IgD-negative memory B cell (primary cell): Measurements from ENCODE around the gene SDCCAG8. TPM values are rescaled to one million over a fixed set of nuclear protein-coding genes. Genes with fewer than 3 reads are reported as not detected.

Experiments used
- H3K27ac Mint-ChIP-seq, 3 donors: one replicate each; pipeline ENCODE4 v1.8.0; 2020 to 2022; ENCODE audit warnings: mild to moderate bottlenecking in 3 of 3, mixed read lengths in 3 of 3, moderate library complexity in 1 of 3
- H3K27me3 Mint-ChIP-seq: one replicate; pipeline ENCODE4 v1.8.0; 2021; ENCODE audit warnings: mixed read lengths
- H3K36me3 Mint-ChIP-seq: one replicate; pipeline ENCODE4 v1.8.0; 2020; ENCODE audit warnings: mild to moderate bottlenecking, mixed read lengths
- H3K4me1 Mint-ChIP-seq, 3 donors: one replicate each; pipeline ENCODE4 v1.8.0; 2020 to 2022; ENCODE audit warnings: mixed read lengths in 3 of 3, mild to moderate bottlenecking in 1 of 3
- H3K4me3 Mint-ChIP-seq, 4 donors: one replicate each; pipeline ENCODE4 v1.8.0; 2020 to 2022; ENCODE audit warnings: mild to moderate bottlenecking in 4 of 4, mixed read lengths in 4 of 4, moderate library complexity in 3 of 4
- H3K9me3 Mint-ChIP-seq, 3 donors: one replicate each; pipeline ENCODE4 v1.8.0; 2020 to 2021; ENCODE audit warnings: mixed read lengths in 3 of 3, mild to moderate bottlenecking in 1 of 3
- polyA plus RNA-seq: library from polyadenylated mRNA; unstranded; fragments of 300-500 nt; fragmentation: Illumina TruSeq; gene quantifications from one replicate; pipeline ENCODE4 v1.2.3, GENCODE V29; 2021

SDCCAG8 gene
- polyA plus RNA-seq, 1 donor from 2014 or later: 28.5 TPM

- Mint-ChIP-seq H3K36me3 (peaks cover 5% of the 10 kb centered on the region), H3K9me3 (peaks cover 0 to 4% (median 0%) of the 10 kb centered on the region in 3 donors), H3K4me1 (peaks cover 3 to 16% (median 5%) of the 10 kb centered on the region in 3 donors), H3K4me3 (peak overlapping the region; percentile 39 to 89 (median 66)), H3K27me3 (no peaks in the 10 kb centered on the region), H3K27ac (no peak overlapping the region)
Observed at GRCh38 chr1:243482141-243483022, 226.5 kb downstream of the SDCCAG8 start.

GRCh38 chr1:243483071-243483771 is 227.4 kb downstream of the SDCCAG8 start:
- Mint-ChIP-seq H3K4me1 (peaks cover 3 to 16% (median 5%) of the 10 kb centered on the region in 3 donors), H3K4me3 (peak overlapping the region; percentile 65 to 89 (median 68))

GRCh38 chr1:243483952-243484351 is 228.1 kb downstream of the SDCCAG8 start:
- H3K4me1 Mint-ChIP-seq: peaks cover 3 to 16% (median 5%) of the 10 kb centered on the region in 3 donors
- H3K27ac Mint-ChIP-seq: no peak overlapping the region
- peaks cover 0 to 4% (median 0%) of the 10 kb centered on the region in 3 donors for H3K9me3 Mint-ChIP-seq
- peaks cover 5% of the 10 kb centered on the region for H3K36me3 Mint-ChIP-seq
- no peaks in the 10 kb centered on the region for H3K27me3 Mint-ChIP-seq
- H3K4me3 Mint-ChIP-seq: peak overlapping the region; percentile 58 to 72 (median 64)

More at GRCh38 chr1:243483071-243483771, 227.4 kb downstream of the SDCCAG8 start:
- Mint-ChIP-seq H3K27me3 (no peaks in the 10 kb centered on the region), H3K27ac (no peak overlapping the region), H3K9me3 (peaks cover 0 to 4% (median 0%) of the 10 kb centered on the region in 3 donors), H3K36me3 (peaks cover 5% of the 10 kb centered on the region)

GRCh38 chr1:243487036-243487648 is 231.3 kb downstream of the SDCCAG8 start:
- H3K27ac Mint-ChIP-seq: no peak overlapping the region
- H3K9me3 Mint-ChIP-seq: no peaks in the 10 kb centered on the region
- no peaks in the 10 kb centered on the region for H3K27me3 Mint-ChIP-seq
- peaks cover 3% of the 10 kb centered on the region for H3K36me3 Mint-ChIP-seq
- peaks cover 0 to 8% (median under 1%) of the 10 kb centered on the region in 3 donors for H3K4me1 Mint-ChIP-seq
- H3K4me3 Mint-ChIP-seq: no peak overlapping the region

DNA sequence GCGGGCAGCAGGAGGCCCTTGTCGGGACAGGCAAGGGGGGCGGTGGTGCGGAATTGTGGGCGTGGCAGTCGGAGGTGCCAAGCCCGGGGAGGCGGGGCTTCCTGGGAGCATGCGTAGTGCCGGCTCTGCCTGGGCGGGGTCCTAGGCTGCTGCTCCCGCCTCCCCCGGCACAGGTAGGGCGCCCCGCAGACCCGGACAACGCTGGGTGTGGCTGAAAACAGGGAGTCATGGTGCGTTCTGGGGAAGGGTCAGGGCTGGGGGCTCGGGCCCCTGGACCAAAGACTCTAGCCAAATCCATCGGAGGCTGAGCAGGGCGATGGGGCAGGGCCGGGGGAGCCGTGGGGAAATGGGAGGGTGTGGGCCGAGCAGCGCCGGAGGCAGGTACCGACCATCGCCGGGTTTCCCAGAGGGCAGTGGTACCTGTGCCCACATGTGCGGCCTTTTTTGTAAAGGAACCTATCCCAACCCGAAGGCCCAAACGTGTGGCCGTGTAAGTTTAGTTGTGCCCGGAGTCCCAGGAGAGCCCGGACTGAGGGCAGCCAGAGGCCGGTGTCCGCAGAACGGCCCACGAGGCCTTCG is 231.9 kb downstream of the SDCCAG8 start:
- Mint-ChIP-seq H3K27me3 (no peaks in the 10 kb centered on the region), H3K36me3 (peaks cover 3% of the 10 kb centered on the region), H3K4me3 (no peak overlapping the region), H3K4me1 (peaks cover 0 to 2% (median 0%) of the 10 kb centered on the region in 3 donors), H3K27ac (no peak overlapping the region), H3K9me3 (no peaks in the 10 kb centered on the region)

DNA sequence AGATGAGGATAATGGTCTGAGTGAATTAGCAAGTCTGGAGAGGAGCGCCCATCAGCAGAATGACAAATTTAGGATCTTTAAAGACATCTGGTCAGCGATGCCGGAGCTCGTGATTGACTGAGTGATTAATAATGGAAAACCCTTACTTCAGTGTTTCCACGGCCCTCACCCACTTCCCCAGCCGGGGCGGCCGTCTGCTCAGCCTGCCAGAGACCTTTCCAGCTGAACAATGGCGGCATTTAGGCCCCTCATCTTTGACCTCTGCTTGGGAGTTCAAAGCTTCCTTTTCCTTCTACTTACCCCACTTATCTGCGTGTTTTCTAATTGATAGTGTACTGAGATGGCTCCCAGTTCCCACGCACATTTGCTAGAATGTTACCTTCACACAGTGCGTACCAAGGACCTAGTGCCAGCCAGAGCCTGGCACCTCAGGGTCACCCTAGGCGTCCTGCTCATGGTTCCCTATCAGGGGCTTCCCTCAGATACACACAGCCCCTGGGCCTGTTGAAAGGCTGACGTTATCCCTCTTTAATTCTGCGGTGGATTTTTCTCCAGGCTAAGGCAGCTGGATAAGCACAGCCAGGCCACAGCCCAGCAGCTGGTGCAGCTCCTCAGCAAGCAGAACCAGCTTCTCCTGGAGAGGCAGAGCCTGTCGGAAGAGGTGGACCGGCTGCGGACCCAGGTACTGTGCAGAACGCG is 232.8 kb downstream of the SDCCAG8 start:
- no peaks in the 10 kb centered on the region for H3K9me3 Mint-ChIP-seq
- H3K36me3 Mint-ChIP-seq: peaks cover 5% of the 10 kb centered on the region
- H3K4me3 Mint-ChIP-seq: no peak overlapping the region

GRCh38 chr1:243489158-243489527 is 233.3 kb downstream of the SDCCAG8 start:
- peak overlapping the region in 1 of 3 donors; percentile 93 for H3K27ac Mint-ChIP-seq
- H3K4me3 Mint-ChIP-seq: no peak overlapping the region

More for the DNA sequence above, 232.8 kb downstream of the SDCCAG8 start:
- Mint-ChIP-seq H3K4me1 (peaks cover 0 to 2% (median 1%) of the 10 kb centered on the region in 3 donors), H3K27me3 (no peaks in the 10 kb centered on the region), H3K27ac (peak overlapping the region in 1 of 3 donors; percentile 93)

GRCh38 chr1:243489681-243490546 is 234.1 kb downstream of the SDCCAG8 start:
- Mint-ChIP-seq H3K36me3 (peaks cover 6% of the 10 kb centered on the region), H3K4me1 (peaks cover 0 to 1% (median 0%) of the 10 kb centered on the region in 3 donors), H3K27ac (no peak overlapping the region), H3K27me3 (no peaks in the 10 kb centered on the region), H3K4me3 (no peak overlapping the region), H3K9me3 (no peaks in the 10 kb centered on the region)

More at GRCh38 chr1:243489158-243489527, 233.3 kb downstream of the SDCCAG8 start:
- H3K9me3 Mint-ChIP-seq: no peaks in the 10 kb centered on the region
- H3K36me3 Mint-ChIP-seq: peaks cover 6% of the 10 kb centered on the region
- H3K27me3 Mint-ChIP-seq: no peaks in the 10 kb centered on the region
- peaks cover 0 to 1% (median 0%) of the 10 kb centered on the region in 3 donors for H3K4me1 Mint-ChIP-seq

- Mint-ChIP-seq H3K4me3 (no peak overlapping the region), H3K36me3 (peaks cover 6% of the 10 kb centered on the region), H3K4me1 (peaks cover 0 to 3% (median 1%) of the 10 kb centered on the region in 3 donors), H3K9me3 (no peaks in the 10 kb centered on the region), H3K27ac (peak overlapping the region in 1 of 3 donors; percentile 59), H3K27me3 (no peaks in the 10 kb centered on the region)
Observed at GRCh38 chr1:243490748-243491686, 235.2 kb downstream of the SDCCAG8 start.

DNA sequence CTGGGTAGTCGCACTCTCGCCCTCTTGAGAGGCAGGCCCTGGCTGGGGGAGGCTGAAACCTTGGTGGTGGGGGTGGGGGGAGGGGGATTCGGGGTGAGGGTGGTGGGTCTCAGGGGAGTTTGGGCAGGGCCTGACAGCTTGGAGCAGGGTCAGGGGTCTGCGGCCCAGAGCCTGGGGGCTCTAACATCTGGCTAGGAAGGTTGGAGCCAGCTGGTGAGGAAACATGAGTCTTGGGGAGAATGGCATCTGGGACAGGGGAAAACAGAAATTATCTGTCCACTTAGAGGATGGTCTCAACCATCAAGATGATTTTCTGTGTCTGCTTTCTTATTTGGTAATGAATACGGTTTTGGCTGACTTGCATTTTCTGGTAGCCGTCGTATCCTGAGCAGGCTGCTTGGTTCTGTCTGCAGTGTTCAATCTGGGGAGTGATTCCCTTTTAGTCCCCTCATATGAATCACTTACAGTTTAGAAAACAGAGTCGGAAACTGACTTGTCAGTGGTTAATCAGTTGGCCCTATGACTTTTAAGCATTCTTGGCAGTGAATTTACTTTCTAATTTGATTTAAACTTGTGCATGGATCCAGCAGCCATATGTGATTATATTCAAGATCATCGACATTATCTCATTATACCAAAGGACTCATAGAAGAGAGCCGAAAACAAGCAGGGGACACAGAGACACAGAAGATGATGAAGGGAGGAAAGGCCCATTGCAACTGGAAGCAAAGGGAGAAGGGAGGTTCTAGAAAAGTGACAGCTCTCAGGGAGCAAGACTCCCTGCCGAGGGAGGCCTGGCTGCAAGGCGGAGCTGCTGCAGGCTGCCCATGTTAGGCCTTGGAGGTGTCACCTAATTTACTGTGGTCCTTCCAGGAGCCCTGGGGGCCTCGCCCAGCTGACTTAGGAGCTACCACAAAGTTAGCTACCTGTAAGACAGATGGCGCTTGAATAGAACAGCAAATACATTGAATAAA is 237.6 kb downstream of the SDCCAG8 start:
- peaks cover 0 to 6% (median 1%) of the 10 kb centered on the region in 3 donors for H3K4me1 Mint-ChIP-seq
- no peaks in the 10 kb centered on the region for H3K27me3 Mint-ChIP-seq
- no peaks in the 10 kb centered on the region for H3K9me3 Mint-ChIP-seq
- no peak overlapping the region for H3K4me3 Mint-ChIP-seq
- H3K27ac Mint-ChIP-seq: no peak overlapping the region
- peaks cover 5% of the 10 kb centered on the region for H3K36me3 Mint-ChIP-seq

DNA sequence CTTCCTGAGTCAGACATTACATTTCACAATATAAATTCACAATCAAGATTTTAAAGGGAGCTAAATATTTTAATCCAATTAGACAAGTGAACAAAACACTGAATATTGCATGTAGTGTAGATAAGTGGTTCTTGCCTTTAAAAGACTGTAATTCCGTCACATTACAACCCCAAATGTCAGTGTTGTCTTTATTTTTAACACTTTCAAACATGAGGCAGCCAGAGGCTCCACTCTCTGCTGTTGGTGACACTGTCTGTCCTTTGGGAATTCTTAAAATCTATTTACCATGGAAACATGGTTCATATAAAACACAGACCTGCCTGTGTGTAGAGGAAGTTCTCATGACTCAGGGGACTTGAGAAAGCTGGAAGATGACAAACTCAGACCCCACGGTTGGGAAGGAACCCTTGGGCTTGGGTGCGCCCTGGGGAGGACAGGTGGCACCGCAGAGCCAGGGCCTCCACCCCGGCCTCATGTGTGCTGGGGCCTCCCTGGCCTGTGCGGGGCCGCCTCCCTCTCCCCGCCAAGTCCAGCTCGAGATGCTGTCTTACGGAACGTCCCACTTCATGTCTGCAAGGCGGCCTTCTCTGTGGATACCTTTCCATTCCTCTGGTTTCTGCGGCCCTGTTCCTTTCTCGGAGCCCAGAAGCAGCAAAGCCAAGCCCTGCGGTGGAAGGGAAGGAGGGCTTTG is 239.0 kb downstream of the SDCCAG8 start:
- Mint-ChIP-seq H3K27me3 (no peaks in the 10 kb centered on the region), H3K4me1 (peaks cover 0 to 6% (median 1%) of the 10 kb centered on the region in 3 donors), H3K4me3 (no peak overlapping the region), H3K9me3 (no peaks in the 10 kb centered on the region), H3K27ac (no peak overlapping the region), H3K36me3 (peaks cover 5% of the 10 kb centered on the region)
